Smooth muscle cell (in vitro differentiated cells): ENCODE data around the gene GGPS1. TPM values are rescaled to one million over a fixed set of nuclear protein-coding genes. Genes with fewer than 3 reads are reported as not detected.
"Not testable (repeated sequence)": the region's sequence is repeated elsewhere in the genome, so short reads cannot be mapped to it uniquely, and the experiment has no call there.

Experiments
- DNase-seq: peaks from one replicate; lab custom pipeline; 2025; ENCODE audit not compliant: unreplicated experiment; lab: John Stamatoyannopoulos, UW
- H2AFZ ChIP-seq: fragments of 200-600 bp; sonication (generic); 2 replicates; pipeline ENCODE4 v1.6.0; 2016; ENCODE audit warnings: antibody characterized with exemption, low read depth, mild to moderate bottlenecking
- H3F3A ChIP-seq: fragments of 200-600 bp; sonication (generic); 2 replicates; pipeline ENCODE4 v1.6.0; 2017; ENCODE audit warnings: antibody characterized with exemption, low read depth
- H3K27ac ChIP-seq: fragments of 200-600 bp; sonication (generic); 2 replicates; pipeline ENCODE4 v1.5.1; 2016; ENCODE audit warnings: low read depth, mild to moderate bottlenecking
- H3K27me3 ChIP-seq: fragments of 200-600 bp; sonication (generic); 2 replicates; pipeline ENCODE4 v1.6.1; 2016; ENCODE audit warnings: low read depth, mild to moderate bottlenecking
- H3K36me3 ChIP-seq: fragments of 200-600 bp; sonication (generic); 2 replicates; pipeline ENCODE4 v1.5.1; 2016; ENCODE audit warnings: low read depth
- H3K4me1 ChIP-seq: fragments of 200-600 bp; sonication (generic); 2 replicates; pipeline ENCODE4 v1.5.1; 2016; ENCODE audit warnings: low read depth
- H3K4me2 ChIP-seq: fragments of 200-600 bp; sonication (generic); 2 replicates; pipeline ENCODE4 v1.6.0; 2016; ENCODE audit warnings: mild to moderate bottlenecking
- H3K4me3 ChIP-seq: fragments of 200-600 bp; sonication (generic); 2 replicates; pipeline ENCODE4 v1.5.1; 2016; ENCODE audit warnings: mild to moderate bottlenecking
- H3K79me2 ChIP-seq: fragments of 200-600 bp; sonication (generic); 2 replicates; pipeline ENCODE4 v1.6.0; 2016; ENCODE audit warnings: low read depth, mild to moderate bottlenecking
- H3K9ac ChIP-seq: fragments of 200-600 bp; sonication (generic); 2 replicates; pipeline ENCODE4 v1.6.0; 2016; ENCODE audit warnings: low read depth
- H3K9me3 ChIP-seq: fragments of 200-600 bp; sonication (generic); replicated peaks from 2 replicates; pipeline ENCODE4 v1.5.1; 2016; ENCODE audit warnings: low read depth
- H4K20me1 ChIP-seq: fragments of 200-600 bp; sonication (generic); 2 replicates; pipeline ENCODE4 v1.6.0; 2016; ENCODE audit warnings: low read depth
- WGBS: methylation state at CpG from one replicate; pipeline ENCODE4 v1.1.7; 2016; ENCODE audit warnings: low lambda C conversion rate; 5-methylcytosine and 5-hydroxymethylcytosine counted together
- polyA plus RNA-seq: library from polyadenylated mRNA; unstranded; fragments of >200 nt; fragmentation: Nextera tagmentation; extraction: Ambion mirVana; gene quantifications from 2 replicates; pipeline ENCODE4 v1.2.1, GENCODE V29; 2016
- total RNA-seq: library from RNA; depleted of rRNA; stranded (reverse); fragments of >200 nt; gene quantifications from 2 replicates; pipeline ENCODE4 v1.2.3, GENCODE V29; 2014
- TF ChIP-seq, protein P1 (sequence below): fragments of 200-600 bp; sonication (generic); IDR thresholded peaks from 2 replicates; pipeline ENCODE4 v1.5.1; 2017; ENCODE audit warnings: borderline replicate concordance, mild to moderate bottlenecking, antibody characterized with exemption; ENCODE audit not compliant: insufficient read depth, poor library complexity, severe bottlenecking

Gene GGPS1
- total and polyA plus RNA-seq, 2 experiments from 2014 or later, result 41.3 to 47.5 TPM

DNA sequence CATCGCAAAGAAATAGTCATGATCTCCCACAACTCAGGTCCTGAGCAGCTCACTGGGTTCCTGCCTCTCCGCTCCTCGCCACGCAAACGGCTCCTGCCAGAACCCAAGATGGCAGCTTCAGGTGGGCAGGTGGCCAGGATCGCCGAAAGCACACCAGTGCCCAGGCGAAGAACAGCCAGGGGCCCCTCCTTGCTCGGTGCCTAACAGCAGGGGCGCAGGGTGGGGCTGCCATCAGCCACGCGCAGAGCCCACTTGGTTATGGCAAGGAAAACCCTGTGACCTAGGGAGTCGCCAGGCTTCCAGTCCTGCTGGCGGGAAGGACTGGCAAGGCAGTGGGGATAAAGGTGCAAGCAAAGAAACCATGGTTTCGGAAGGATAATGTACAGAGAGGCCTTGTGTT is 47.9 kb upstream of the GGPS1 start:
- WGBS, result 95% methylated on average over 15 of the region's 15 CpGs
- Histone ChIP-seq H3K4me2 (no peak overlapping the region), H4K20me1 (peaks cover 99% of the 10 kb centered on the region), H3K9me3 (no peaks in the 10 kb centered on the region), H3K79me2 (peaks cover 99% of the 10 kb centered on the region), H3F3A (no peaks in the 10 kb centered on the region), H3K27me3 (no peaks in the 10 kb centered on the region), H3K27ac (no peak overlapping the region), H3K4me1 (peaks cover 13% of the 10 kb centered on the region), H3K9ac (no peak overlapping the region), H2AFZ (no peak overlapping the region), H3K36me3 (no peaks in the 10 kb centered on the region), H3K4me3 (no peak overlapping the region)
- TF ChIP-seq, protein P1, sequence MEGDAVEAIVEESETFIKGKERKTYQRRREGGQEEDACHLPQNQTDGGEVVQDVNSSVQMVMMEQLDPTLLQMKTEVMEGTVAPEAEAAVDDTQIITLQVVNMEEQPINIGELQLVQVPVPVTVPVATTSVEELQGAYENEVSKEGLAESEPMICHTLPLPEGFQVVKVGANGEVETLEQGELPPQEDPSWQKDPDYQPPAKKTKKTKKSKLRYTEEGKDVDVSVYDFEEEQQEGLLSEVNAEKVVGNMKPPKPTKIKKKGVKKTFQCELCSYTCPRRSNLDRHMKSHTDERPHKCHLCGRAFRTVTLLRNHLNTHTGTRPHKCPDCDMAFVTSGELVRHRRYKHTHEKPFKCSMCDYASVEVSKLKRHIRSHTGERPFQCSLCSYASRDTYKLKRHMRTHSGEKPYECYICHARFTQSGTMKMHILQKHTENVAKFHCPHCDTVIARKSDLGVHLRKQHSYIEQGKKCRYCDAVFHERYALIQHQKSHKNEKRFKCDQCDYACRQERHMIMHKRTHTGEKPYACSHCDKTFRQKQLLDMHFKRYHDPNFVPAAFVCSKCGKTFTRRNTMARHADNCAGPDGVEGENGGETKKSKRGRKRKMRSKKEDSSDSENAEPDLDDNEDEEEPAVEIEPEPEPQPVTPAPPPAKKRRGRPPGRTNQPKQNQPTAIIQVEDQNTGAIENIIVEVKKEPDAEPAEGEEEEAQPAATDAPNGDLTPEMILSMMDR, result no peak
- DNase-seq, result no peak

DNA sequence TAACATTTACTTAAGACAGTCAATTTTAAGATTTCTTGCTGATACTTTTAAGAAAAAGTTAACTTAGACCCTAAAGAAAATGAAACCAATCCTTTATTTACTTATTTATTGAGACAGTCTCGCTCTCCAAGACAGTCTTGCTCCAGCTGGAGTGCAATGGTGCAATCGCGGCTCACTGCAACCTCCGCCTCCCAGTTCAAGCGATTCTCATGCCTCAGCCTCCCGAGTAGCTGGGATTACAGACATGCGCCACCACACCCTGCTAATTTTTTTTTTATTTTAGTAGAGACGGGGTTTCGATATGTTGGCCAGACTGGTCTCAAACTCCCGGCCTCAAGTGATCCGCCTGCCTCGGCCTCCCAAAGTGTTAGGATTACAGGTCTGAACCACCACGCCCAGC is 44.7 kb upstream of the GGPS1 start:
- peaks cover 100% of the 10 kb centered on the region for H3K79me2 ChIP-seq
- H4K20me1 ChIP-seq, result peaks cover 100% of the 10 kb centered on the region
- H2AFZ ChIP-seq, DNase-seq, H3F3A ChIP-seq, H3K4me2 ChIP-seq, H3K27me3 ChIP-seq, H3K9ac ChIP-seq, H3K9me3 ChIP-seq, H3K36me3 ChIP-seq, H3K27ac ChIP-seq, H3K4me3 ChIP-seq: not testable (repeated sequence)
- H3K4me1 ChIP-seq, result peaks cover 17% of the 10 kb centered on the region
- 97% methylated on average over 13 of the region's 13 CpGs for WGBS

DNA sequence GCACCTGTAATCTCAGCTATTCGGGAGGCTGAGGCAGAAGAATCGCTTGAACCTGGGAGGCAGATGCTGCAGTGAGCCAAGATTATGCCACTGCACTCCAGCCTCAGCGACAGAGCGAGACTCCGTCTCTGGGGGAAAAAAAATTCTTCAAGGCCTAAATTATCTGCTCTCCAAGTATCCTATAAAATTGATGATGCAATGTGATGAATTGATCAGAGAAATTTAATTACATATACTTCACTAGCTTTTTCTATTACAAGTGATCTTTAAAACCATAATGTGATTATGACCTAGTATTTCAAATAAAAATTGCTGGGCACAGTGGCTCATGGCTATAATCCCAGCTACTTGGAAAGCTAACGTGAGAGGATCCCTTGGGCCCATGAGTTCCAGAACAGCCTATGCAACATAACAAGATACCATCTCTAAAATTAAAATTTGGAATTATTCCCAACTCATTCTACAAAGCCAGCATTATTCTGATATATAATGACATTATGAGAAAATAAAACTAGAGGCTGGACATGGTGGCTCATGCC is 44.1 kb upstream of the GGPS1 start:
- Histone ChIP-seq H2AFZ (no peak overlapping the region), H3K4me2 (no peak overlapping the region), H3K4me1 (peaks cover 13% of the 10 kb centered on the region), H3K27me3 (no peaks in the 10 kb centered on the region), H3K36me3 (no peaks in the 10 kb centered on the region), H3K79me2 (peaks cover 100% of the 10 kb centered on the region), H4K20me1 (peaks cover 100% of the 10 kb centered on the region), H3K9me3 (no peaks in the 10 kb centered on the region), H3K27ac (no peak overlapping the region), H3K9ac (no peak overlapping the region), H3F3A (no peaks in the 10 kb centered on the region), H3K4me3 (no peak overlapping the region)
- TF ChIP-seq, protein P1, result no peak
- 98% methylated on average over 6 of the region's 6 CpGs for WGBS
- DNase-seq, result no peak

DNA sequence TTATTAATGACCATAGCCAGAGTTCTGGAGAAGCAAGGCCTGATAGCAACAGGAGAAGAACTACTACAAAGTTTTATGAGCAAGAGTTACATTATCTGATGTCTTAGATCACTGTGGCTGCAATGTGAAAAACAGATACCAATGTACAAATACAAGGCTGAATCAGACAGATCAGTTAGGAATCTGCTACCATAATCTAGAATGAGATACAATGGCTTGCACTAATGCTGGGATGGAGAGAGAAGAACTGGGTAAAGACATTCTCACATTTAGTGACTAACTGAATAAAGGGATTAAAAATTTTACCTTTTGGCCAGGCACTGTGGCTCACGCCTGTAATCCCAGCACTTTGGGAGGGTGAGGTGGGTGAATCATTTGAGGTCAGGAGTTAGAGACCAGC is 41.7 kb upstream of the GGPS1 start:
- Histone ChIP-seq H3K4me2 (no peak overlapping the region), H3K27me3 (no peaks in the 10 kb centered on the region), H3K9me3 (no peaks in the 10 kb centered on the region), H2AFZ (no peak overlapping the region), H3K9ac (no peak overlapping the region), H3K36me3 (no peaks in the 10 kb centered on the region), H3K27ac (peak overlapping the region; percentile 26), H3K4me1 (peaks cover 4% of the 10 kb centered on the region), H3F3A (no peaks in the 10 kb centered on the region), H4K20me1 (peaks cover 100% of the 10 kb centered on the region), H3K79me2 (peaks cover 100% of the 10 kb centered on the region), H3K4me3 (no peak overlapping the region)
- 76% methylated on average over 1 of the region's 1 CpG for WGBS
- no peak for DNase-seq
- TF ChIP-seq, protein P1, result no peak
